Osteocyte (in vitro differentiated cells): ENCODE measurements around the gene SLC29A1. TPM values are rescaled to one million over a fixed set of nuclear protein-coding genes. Genes with fewer than 3 reads are reported as not detected.

ENCODE experiments used
- DNase-seq: peaks from one replicate; pipeline ENCODE4 v3.0.0; 2021; ENCODE audit warnings: mixed read lengths; ENCODE audit not compliant: unreplicated experiment; ENCODE audit errors: extremely low spot score
- H3K27ac Mint-ChIP-seq: one replicate; pipeline ENCODE4 v1.8.0; 2021; ENCODE audit warnings: mild to moderate bottlenecking, mixed read lengths; ENCODE audit not compliant: unreplicated experiment
- H3K27me3 Mint-ChIP-seq: one replicate; pipeline ENCODE4 v1.8.0; 2021; ENCODE audit warnings: mixed read lengths; ENCODE audit not compliant: unreplicated experiment
- H3K36me3 Mint-ChIP-seq: one replicate; pipeline ENCODE4 v1.8.0; 2021; ENCODE audit warnings: mixed read lengths; ENCODE audit not compliant: unreplicated experiment
- H3K4me1 Mint-ChIP-seq: one replicate; pipeline ENCODE4 v1.8.0; 2021; ENCODE audit warnings: mixed read lengths; ENCODE audit not compliant: unreplicated experiment
- H3K4me3 Mint-ChIP-seq: one replicate; pipeline ENCODE4 v1.8.0; 2021; ENCODE audit warnings: mild to moderate bottlenecking, moderate library complexity, mixed read lengths; ENCODE audit not compliant: unreplicated experiment
- H3K9me3 Mint-ChIP-seq: one replicate; pipeline ENCODE4 v1.8.0; 2021; ENCODE audit warnings: mixed read lengths; ENCODE audit not compliant: unreplicated experiment
- CTCF ChIP-seq: fragments of 200-600 bp; sonication (generic); IDR thresholded peaks from 2 replicates; pipeline ENCODE4 v1.5.0; 2021; ENCODE audit warnings: antibody characterized with exemption, mild to moderate bottlenecking, moderate library complexity
- total RNA-seq: library from RNA; stranded (reverse); gene quantifications from 2 replicates; pipeline ENCODE4 v1.2.1, GENCODE V29; 2021

The SLC29A1 gene
- total RNA-seq, 1 donor from 2014 or later, result 135 TPM

- H3K4me3 Mint-ChIP-seq, result no peak overlapping the region
- peaks cover 5% of the 10 kb centered on the region for H3K4me1 Mint-ChIP-seq
- no peak for TF ChIP-seq CTCF
- no peak overlapping the region for H3K27ac Mint-ChIP-seq
- no peak for DNase-seq
- H3K36me3 Mint-ChIP-seq, result no peaks in the 10 kb centered on the region
- H3K9me3 Mint-ChIP-seq, result no peaks in the 10 kb centered on the region
- H3K27me3 Mint-ChIP-seq, result peaks cover 32% of the 10 kb centered on the region
Measured at GRCh38 chr6:44188819-44189218, 34.6 kb upstream of the SLC29A1 start.

- H3K4me1 Mint-ChIP-seq, result peaks cover 5% of the 10 kb centered on the region
- H3K9me3 Mint-ChIP-seq, result no peaks in the 10 kb centered on the region
- no peak overlapping the region for H3K27ac Mint-ChIP-seq
- no peaks in the 10 kb centered on the region for H3K36me3 Mint-ChIP-seq
- DNase-seq, result no peak
- H3K27me3 Mint-ChIP-seq, result peaks cover 29% of the 10 kb centered on the region
- H3K4me3 Mint-ChIP-seq, result no peak overlapping the region
- TF ChIP-seq CTCF, result no peak
Measured at GRCh38 chr6:44189257-44189656, 34.1 kb upstream of the SLC29A1 start.

- Mint-ChIP-seq H3K9me3 (no peaks in the 10 kb centered on the region), H3K36me3 (no peaks in the 10 kb centered on the region), H3K27me3 (peaks cover 28% of the 10 kb centered on the region), H3K27ac (no peak overlapping the region), H3K4me1 (peaks cover 5% of the 10 kb centered on the region), H3K4me3 (no peak overlapping the region)
- no peak for DNase-seq
- no peak for TF ChIP-seq CTCF
Measured at GRCh38 chr6:44190715-44191114, 32.7 kb upstream of the SLC29A1 start.

GRCh38 chr6:44192428-44193041 lies 30.9 kb upstream of the SLC29A1 start:
- H3K4me1 Mint-ChIP-seq, result peaks cover 5% of the 10 kb centered on the region
- no peak for TF ChIP-seq CTCF
- DNase-seq, result no peak
- H3K9me3 Mint-ChIP-seq, result no peaks in the 10 kb centered on the region
- H3K27me3 Mint-ChIP-seq, result peaks cover 22% of the 10 kb centered on the region
- H3K36me3 Mint-ChIP-seq, result no peaks in the 10 kb centered on the region
- no peak overlapping the region for H3K4me3 Mint-ChIP-seq
- H3K27ac Mint-ChIP-seq, result no peak overlapping the region

GRCh38 chr6:44193307-44193910 lies 30.0 kb upstream of the SLC29A1 start:
- Mint-ChIP-seq H3K27me3 (peaks cover 22% of the 10 kb centered on the region), H3K27ac (no peak overlapping the region), H3K9me3 (no peaks in the 10 kb centered on the region), H3K4me1 (peaks cover 5% of the 10 kb centered on the region), H3K36me3 (no peaks in the 10 kb centered on the region), H3K4me3 (no peak overlapping the region)
- no peak for DNase-seq
- no peak for TF ChIP-seq CTCF
